Right atrium auricular region (tissue), 2 donors: ENCODE data around the gene CAPS2. TPM values are rescaled to one million over a fixed set of nuclear protein-coding genes. Genes with fewer than 3 reads are reported as not detected.

Source experiments
- DNase-seq: peaks from one replicate; pipeline ENCODE4 v3.0.0-alpha.2; 2019; ENCODE audit warnings: low spot score
- H3K27ac ChIP-seq, 2 donors: fragments of 200-600 bp; sonication (generic); 1 replicate in 1 of 2; 2 replicates in 1 of 2; pipeline ENCODE4 v1.5.1; 2016 to 2019
- H3K27me3 ChIP-seq, 2 donors: fragments of 200-600 bp; sonication (generic); one replicate each; pipeline versions ENCODE4 v1.5.1 to v1.6.0; 2017 to 2019
- H3K36me3 ChIP-seq: fragments of 200-600 bp; sonication (generic); one replicate; pipeline ENCODE4 v1.5.1; 2016
- H3K4me1 ChIP-seq, 2 donors: fragments of 200-600 bp; sonication (generic); one replicate each; pipeline versions ENCODE4 v1.5.1 to v1.6.0; 2017 to 2019
- H3K4me3 ChIP-seq, 2 donors: fragments of 200-600 bp; sonication (generic); 1 replicate in 1 of 2; 2 replicates in 1 of 2; pipeline ENCODE4 v1.5.1; 2017 to 2019; ENCODE audit warnings: mild to moderate bottlenecking in 1 of 2, moderate library complexity in 1 of 2
- H3K9me3 ChIP-seq, 2 donors: fragments of 200-600 bp; sonication (generic); one replicate each; pipeline ENCODE4 v1.5.1; 2019
- total RNA-seq, 2 donors: library from RNA; depleted of rRNA; stranded (reverse); fragments of >200 nt; gene quantifications; one replicate each; pipeline ENCODE4 v1.1.0, GENCODE V29; 2016
- TF ChIP-seq, protein P1 (sequence below), 2 donors: fragments of 200-600 bp; sonication (generic); IDR thresholded peaks; one replicate each; pipeline ENCODE4 v1.5.1; 2019; ENCODE audit warnings: antibody characterized with exemption in 2 of 2

Gene CAPS2
- total RNA-seq, 2 donors from 2014 or later, result 7.3 to 11.3 TPM

DNA sequence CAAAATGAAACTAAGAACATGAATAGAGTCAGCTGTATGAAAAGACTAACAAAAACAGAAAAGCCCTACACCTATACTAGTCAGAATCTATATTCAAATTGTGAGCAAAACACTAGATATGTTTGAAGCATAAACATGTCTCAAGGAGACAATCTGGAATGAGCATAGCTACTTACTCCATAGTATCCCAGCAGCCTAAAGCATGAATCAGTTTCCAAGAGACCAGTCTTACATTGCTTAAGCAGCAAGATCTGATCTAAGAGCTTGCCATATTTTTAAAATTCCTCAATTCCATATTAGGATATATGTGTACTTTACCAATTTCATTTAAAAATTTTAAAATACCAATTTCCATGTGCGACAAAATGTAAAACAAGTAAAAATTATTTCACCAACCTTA, 7.7 kb downstream of the CAPS2 start:
- no peaks in the 10 kb centered on the region for H3K36me3 ChIP-seq
- H3K9me3 ChIP-seq, result no peaks in the 10 kb centered on the region
- no peaks in the 10 kb centered on the region for H3K4me1 ChIP-seq
- H3K27me3 ChIP-seq, result no peaks in the 10 kb centered on the region
- no peak overlapping the region for H3K4me3 ChIP-seq
- TF ChIP-seq, protein P1, sequence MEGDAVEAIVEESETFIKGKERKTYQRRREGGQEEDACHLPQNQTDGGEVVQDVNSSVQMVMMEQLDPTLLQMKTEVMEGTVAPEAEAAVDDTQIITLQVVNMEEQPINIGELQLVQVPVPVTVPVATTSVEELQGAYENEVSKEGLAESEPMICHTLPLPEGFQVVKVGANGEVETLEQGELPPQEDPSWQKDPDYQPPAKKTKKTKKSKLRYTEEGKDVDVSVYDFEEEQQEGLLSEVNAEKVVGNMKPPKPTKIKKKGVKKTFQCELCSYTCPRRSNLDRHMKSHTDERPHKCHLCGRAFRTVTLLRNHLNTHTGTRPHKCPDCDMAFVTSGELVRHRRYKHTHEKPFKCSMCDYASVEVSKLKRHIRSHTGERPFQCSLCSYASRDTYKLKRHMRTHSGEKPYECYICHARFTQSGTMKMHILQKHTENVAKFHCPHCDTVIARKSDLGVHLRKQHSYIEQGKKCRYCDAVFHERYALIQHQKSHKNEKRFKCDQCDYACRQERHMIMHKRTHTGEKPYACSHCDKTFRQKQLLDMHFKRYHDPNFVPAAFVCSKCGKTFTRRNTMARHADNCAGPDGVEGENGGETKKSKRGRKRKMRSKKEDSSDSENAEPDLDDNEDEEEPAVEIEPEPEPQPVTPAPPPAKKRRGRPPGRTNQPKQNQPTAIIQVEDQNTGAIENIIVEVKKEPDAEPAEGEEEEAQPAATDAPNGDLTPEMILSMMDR (IDR thresholded peaks at IDR 0.05), result no peak
- H3K27ac ChIP-seq, result no peak overlapping the region
- no peak for DNase-seq

DNA sequence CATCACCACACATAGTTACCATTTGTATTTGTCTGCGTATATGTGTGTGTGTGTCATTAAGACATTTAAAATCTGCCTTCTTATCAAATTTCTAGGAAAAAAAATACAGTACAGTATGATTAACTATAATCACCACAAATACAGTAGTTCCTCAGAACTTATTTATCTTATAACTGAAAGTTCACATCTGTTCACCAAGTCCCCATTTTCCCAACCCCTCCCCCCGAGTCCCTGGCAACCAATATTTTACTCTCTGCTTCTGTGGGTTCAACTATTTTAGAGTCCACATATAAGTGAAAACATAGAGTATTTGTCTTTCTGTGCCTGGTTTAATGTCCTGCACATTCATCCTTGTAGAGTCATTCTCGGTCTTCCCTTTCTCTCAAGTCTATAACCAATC, 12.3 kb downstream of the CAPS2 start:
- H3K4me1 ChIP-seq, result no peaks in the 10 kb centered on the region
- H3K4me3 ChIP-seq, result no peak overlapping the region
- DNase-seq, result no peak
- H3K36me3 ChIP-seq, result no peaks in the 10 kb centered on the region
- H3K27ac ChIP-seq, result no peak overlapping the region
- TF ChIP-seq, protein P1 (IDR thresholded peaks at IDR 0.05), result no peak
- no peaks in the 10 kb centered on the region for H3K27me3 ChIP-seq
- H3K9me3 ChIP-seq, result no peaks in the 10 kb centered on the region

DNA sequence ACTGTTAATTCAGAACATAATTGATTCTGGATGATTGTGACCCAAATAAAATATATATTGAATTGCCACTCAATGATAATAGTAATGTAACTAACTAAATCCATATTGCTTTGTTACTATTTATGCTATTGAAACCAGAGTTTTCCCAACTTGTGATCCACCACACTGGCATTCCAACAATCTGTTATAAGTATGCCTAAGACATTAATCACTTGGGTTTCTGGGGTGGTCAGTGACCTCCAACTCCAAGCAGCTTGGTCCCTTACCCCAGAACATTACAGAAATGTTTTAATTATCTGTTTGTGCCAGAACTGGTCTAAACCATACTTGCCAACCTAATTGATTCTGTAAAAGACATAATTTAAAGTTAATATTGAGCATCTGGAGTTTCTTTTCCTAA, 14.6 kb downstream of the CAPS2 start:
- no peaks in the 10 kb centered on the region for H3K9me3 ChIP-seq
- TF ChIP-seq, protein P1 (IDR thresholded peaks at IDR 0.05), result no peak
- no peaks in the 10 kb centered on the region for H3K4me1 ChIP-seq
- H3K36me3 ChIP-seq, result no peaks in the 10 kb centered on the region
- no peaks in the 10 kb centered on the region for H3K27me3 ChIP-seq
- H3K4me3 ChIP-seq, result no peak overlapping the region
- H3K27ac ChIP-seq, result no peak overlapping the region
- no peak for DNase-seq

DNA sequence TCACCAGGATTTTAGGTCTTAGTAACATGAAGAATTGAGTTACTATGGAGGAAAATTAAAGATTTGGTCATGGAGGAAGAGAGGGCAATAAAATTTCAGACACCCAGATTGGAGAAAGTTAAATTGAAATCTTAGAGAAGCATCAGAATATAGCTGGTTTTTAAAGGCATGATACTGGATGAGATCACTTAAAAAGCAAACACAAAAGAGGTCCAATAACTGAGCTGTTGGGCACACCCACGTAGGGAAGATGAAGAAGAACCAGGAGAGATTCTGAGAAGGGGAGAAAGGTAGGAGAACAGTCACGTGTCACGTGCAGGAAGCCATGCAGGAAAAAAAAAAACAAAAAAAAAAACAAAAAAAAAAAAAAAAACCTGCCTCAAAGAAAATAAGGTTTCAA, 18.8 kb downstream of the CAPS2 start:
- TF ChIP-seq, protein P1 (IDR thresholded peaks at IDR 0.05), result no peak
- Histone ChIP-seq H3K36me3 (peaks cover under 1% of the 10 kb centered on the region), H3K4me1 (no peaks in the 10 kb centered on the region), H3K27ac (no peak overlapping the region), H3K4me3 (no peak overlapping the region), H3K27me3 (no peaks in the 10 kb centered on the region), H3K9me3 (no peaks in the 10 kb centered on the region)
- no peak for DNase-seq

DNA sequence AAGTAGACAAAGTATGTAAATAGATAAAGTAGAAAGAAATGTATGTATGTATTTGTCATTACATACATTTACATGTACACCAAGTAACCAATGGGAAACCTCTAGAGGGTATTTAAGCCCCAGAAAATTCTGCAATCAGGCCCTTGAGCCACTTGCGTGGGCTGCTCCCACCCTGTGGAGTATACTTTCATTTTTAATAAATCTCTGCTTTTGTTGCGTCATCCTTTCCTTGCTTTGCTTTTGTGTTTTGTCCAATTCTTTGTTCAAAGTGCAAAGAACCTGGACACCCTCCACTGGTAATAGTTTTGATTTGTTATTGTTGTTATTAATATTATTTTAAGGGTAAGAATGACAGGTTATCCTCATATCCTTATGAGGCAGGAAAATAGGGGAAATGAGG, 21.8 kb downstream of the CAPS2 start:
- TF ChIP-seq, protein P1 (IDR thresholded peaks at IDR 0.05), result no peak
- no peak overlapping the region for H3K4me3 ChIP-seq
- no peaks in the 10 kb centered on the region for H3K27me3 ChIP-seq
- no peak overlapping the region for H3K27ac ChIP-seq
- no peak for DNase-seq
- no peaks in the 10 kb centered on the region for H3K4me1 ChIP-seq
- H3K9me3 ChIP-seq, result no peaks in the 10 kb centered on the region
- peaks cover 16% of the 10 kb centered on the region for H3K36me3 ChIP-seq
